ENCODE data around the gene COL4A1. TPM values are rescaled to one million over a fixed set of nuclear protein-coding genes. Genes with fewer than 3 reads are reported as not detected.
"Not testable (repeated sequence)": the region's sequence is repeated elsewhere in the genome, so short reads cannot be mapped to it uniquely, and the experiment has no call there.

COL4A1 gene
- polyA plus RNA-seq, 6 donors from 2014 or later: not detected

DNA sequence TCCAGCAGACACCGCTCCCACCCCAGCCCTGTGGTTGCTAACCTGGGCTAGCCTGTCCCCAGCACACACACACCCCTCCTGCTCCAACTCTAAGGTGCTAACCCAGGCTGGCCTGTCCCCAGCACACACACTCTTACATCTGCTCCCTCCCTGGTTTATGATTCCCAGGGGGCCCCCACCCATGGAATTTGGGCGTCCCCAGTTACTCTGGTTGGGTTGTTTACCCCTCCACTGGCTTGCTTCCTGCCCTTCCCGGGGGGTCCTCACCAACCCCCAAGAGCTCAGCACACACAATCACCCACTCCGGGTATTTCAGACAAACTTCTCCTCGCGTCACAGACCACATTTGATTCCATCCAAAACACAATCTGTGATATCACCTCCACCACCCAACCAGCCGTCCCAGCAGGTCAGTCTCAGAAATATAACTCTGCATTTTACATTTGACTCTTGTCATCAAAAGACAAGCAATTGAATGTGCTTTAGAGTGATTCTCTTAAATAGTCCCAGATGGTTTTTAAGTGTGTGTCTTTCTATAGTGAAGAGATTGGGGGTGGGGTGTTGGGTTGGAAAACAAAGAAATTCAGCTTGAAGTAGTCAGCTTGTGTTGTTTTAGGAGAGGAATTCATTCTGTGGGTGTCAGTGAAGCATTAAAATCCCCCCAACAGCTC lies 20.2 kb upstream of the COL4A1 start:
- no peaks in the 10 kb centered on the region for H3K36me3 Mint-ChIP-seq
- peak overlapping the region in 1 of 8 donors; percentile 61 for H3K4me3 Mint-ChIP-seq
- peaks cover 0 to 3% (median 0%) of the 10 kb centered on the region in 3 donors for H3K4me1 Mint-ChIP-seq
- no peaks in the 10 kb centered on the region for H3K9me3 Mint-ChIP-seq
- ATAC-seq (ENCODE audit: low read depth in 2 of 2) (no peak), DNase-seq (no peak)
- H3K27me3 Mint-ChIP-seq: peaks cover 30 to 68% (median 64%) of the 10 kb centered on the region in 3 donors
- peak overlapping the region in 3 of 6 donors; percentile 33 to 48 (median 42) for H3K27ac Mint-ChIP-seq

DNA sequence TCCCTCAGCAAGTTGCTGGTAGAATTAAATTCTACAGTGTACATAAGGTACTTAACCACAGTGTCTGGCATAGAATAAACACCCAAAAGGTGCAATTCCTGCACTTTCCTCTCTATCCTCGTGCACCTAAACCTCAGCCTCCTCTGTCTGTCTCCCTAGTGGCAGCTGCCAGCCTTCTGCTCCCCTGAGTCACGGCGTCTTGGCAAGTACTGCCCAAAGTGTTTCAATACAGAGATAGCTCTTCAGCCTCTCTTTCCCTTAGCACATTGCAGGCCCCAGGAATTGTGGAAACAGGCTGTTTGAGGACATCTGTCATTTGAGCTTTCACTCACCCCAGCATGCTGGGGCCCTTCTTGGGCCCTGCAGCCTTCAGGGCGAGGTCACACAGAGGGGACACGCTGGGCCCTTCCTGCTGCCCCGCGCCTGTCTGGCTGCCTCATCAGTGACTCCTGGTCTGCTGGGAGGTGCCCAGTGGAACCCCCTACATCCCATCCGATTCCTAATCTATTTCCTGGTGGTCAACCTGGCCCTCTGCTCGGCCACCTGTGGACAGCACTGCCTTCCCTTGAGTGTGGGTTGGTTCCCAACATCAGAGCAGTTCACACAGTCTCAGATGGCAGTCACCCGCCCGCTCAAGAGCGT lies 19.4 kb upstream of the COL4A1 start:
- Mint-ChIP-seq H3K36me3 (no peaks in the 10 kb centered on the region), H3K27me3 (peaks cover 35 to 68% (median 64%) of the 10 kb centered on the region in 3 donors), H3K27ac (no peak overlapping the region), H3K4me3 (no peak overlapping the region), H3K4me1 (peaks cover 0 to 3% (median 0%) of the 10 kb centered on the region in 3 donors), H3K9me3 (no peaks in the 10 kb centered on the region)
- DNase-seq (no peak), ATAC-seq (ENCODE audit: low read depth in 2 of 2) (no peak)

DNA sequence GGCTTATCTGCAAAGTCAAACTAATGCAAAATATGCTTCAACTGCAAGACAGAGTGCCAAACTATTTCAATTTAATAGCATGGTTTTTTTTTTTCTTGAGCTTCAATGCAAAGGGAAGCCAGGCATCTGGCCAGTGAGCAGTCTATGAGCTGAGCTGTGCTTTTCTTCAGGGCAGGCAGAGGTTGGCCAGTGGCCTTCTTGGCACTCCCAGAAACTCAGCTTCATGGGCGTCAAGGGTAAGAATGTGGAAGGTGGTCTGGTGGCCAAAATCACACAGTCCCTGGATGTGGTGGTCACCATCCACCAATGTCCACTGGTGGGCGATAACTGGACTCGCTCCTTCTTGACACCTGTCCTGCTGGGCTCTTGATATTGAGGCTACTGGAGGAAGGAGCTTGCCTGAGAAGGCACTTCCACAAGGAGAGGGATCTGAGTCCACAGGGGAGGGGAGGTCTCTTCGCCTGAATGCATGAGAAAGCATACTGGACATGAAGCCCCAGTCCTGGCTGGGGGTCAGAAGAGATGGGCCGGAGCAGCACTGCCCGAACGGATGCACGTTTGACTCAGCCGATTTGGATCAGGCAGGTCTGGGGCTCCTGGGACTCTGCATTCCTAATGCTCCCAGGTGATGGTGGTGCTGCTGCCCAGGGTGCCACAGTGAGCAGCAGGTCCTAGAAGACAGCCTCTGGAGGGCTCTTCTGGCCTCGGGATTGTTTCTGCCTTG lies 17.2 kb upstream of the COL4A1 start:
- ATAC-seq (ENCODE audit: low read depth in 2 of 2): no peak
- no peaks in the 10 kb centered on the region for H3K36me3 Mint-ChIP-seq
- H3K27me3 Mint-ChIP-seq: peaks cover 44 to 64% (median 63%) of the 10 kb centered on the region in 3 donors

DNA sequence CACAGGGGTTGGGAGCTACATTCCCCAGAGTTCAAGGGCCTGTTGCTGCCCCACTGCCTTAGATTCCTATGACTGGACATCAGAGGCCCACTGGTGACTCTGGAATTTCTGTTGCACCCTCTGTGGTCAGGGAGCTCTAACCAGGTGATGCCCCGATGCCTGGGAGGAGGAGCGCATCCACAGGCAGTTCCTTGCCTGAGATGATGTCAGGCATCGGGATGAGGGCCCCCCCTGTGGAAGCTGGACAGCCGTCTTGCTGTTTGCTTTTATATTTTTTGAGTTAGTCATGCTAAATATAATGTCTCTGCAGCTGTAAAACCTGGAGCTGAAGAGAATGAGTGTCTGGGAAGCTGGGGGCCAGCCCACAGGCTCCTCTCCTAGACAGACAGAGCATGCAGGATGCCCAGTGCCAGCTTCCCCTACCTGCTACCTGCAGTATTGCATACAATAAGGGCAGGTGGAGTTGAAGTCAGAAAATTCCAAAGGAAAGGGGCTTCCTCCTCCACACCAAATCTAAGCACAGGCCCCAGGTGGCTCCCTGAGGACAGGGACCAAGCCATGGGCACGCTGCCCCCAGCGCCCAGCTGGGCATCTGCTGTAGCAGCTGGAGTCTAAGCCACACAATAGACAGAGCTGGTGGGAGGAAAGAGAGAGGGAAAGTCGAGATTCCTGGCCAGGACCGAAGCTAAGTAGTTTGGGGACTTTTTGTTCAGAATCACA lies 16.4 kb upstream of the COL4A1 start:
- ATAC-seq (ENCODE audit: low read depth in 2 of 2): no peak
- Mint-ChIP-seq H3K27ac (no peak overlapping the region), H3K27me3 (peaks cover 50 to 71% (median 64%) of the 10 kb centered on the region in 3 donors), H3K9me3 (no peaks in the 10 kb centered on the region), H3K4me3 (no peak overlapping the region), H3K4me1 (peaks cover 0 to 3% (median 0%) of the 10 kb centered on the region in 3 donors), H3K36me3 (no peaks in the 10 kb centered on the region)
- DNase-seq: no peak

More for the DNA sequence above, 17.2 kb upstream of the COL4A1 start:
- no peak for DNase-seq
- Mint-ChIP-seq H3K27ac (no peak overlapping the region), H3K4me1 (peaks cover 0 to 3% (median 0%) of the 10 kb centered on the region in 3 donors), H3K4me3 (no peak overlapping the region), H3K9me3 (no peaks in the 10 kb centered on the region)

DNA sequence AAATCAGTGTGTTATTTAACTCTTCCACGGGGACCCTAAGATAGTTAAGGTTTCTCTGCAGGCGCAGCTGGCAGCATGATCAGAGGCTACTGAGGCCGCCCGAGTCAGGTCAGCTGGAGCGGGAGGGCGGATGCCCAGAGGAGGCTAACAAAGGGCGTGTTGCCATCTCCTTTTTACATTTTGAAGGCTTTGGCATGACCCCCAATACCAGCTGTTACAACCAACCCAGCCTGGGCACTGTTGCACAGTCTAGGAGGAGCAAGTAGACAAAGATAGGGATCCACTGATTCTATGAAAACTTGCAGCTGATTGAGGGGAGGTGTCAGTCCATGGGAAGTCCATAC lies 15.8 kb upstream of the COL4A1 start:
- H3K27me3 Mint-ChIP-seq: peaks cover 54 to 71% (median 64%) of the 10 kb centered on the region in 3 donors
- no peak overlapping the region for H3K4me3 Mint-ChIP-seq
- ATAC-seq (ENCODE audit: low read depth in 2 of 2) (no peak), DNase-seq (no peak)
- H3K36me3 Mint-ChIP-seq: no peaks in the 10 kb centered on the region
- peaks cover 0 to 3% (median 0%) of the 10 kb centered on the region in 3 donors for H3K4me1 Mint-ChIP-seq
- H3K9me3 Mint-ChIP-seq: no peaks in the 10 kb centered on the region
- no peak overlapping the region for H3K27ac Mint-ChIP-seq

DNA sequence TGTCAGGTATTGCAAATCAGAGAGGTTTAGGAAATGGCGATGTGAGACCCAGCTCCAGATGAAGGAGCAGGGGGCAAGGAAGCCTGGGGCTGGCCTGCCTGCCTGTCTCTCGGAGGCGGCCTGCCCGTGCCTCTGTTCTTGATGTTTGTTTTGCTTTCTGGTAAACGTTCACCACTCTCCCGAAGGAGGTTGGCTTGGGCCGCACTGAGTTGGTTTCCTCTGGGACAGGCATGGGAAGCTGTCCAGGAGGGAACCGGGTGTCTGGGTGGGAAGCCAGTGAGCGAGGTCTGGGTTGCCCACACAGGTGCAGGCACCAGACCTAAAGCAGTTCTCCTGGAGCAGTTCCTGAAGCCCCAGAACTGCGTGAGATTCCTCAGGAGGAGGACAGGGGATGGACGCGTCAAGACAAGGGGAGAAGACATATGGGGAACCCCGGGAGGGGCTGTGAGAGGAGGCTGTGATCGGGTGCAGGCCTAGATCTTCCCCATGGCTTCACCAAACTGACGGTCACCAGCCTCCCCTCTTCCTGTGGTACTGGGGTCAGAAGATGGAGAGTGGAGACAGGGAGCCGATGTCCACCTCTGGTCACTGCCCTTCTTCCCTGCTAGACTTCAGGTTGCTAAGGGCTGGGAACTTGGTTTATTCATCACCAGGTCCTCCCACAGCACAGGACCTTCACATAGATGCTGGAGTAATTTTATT lies 15.3 kb upstream of the COL4A1 start:
- Mint-ChIP-seq H3K27me3 (peaks cover 51 to 70% (median 62%) of the 10 kb centered on the region in 3 donors), H3K27ac (peak overlapping the region in 1 of 6 donors; percentile 10), H3K4me3 (no peak overlapping the region), H3K4me1 (peaks cover 0 to 3% (median 0%) of the 10 kb centered on the region in 3 donors), H3K9me3 (peaks cover 0 to under 1% (median 0%) of the 10 kb centered on the region in 7 donors), H3K36me3 (no peaks in the 10 kb centered on the region)
- DNase-seq: no peak
- ATAC-seq (ENCODE audit: low read depth in 2 of 2): no peak

DNA sequence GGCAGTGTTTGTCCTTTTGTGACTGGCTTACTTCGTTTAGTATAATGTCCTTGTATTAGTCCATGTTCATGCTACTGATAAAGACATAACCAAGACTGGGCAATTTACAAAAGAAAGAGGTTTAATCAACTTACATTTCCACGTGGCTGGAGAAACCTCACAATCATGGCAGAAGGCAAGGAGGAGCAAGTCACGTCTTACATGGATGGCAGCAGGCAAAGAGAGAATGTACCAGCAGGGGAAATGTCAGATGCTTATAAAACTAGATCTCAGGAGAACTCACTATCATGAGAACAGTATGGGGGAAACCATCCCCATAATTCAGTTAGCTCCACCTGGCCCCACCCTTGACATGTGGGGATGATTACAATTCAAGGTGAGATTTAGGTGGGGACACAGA lies 14.6 kb upstream of the COL4A1 start:
- not testable (repeated sequence) for H3K4me3 Mint-ChIP-seq; ATAC-seq (ENCODE audit: low read depth in 2 of 2); H3K4me1 Mint-ChIP-seq; DNase-seq; H3K27ac Mint-ChIP-seq; H3K9me3 Mint-ChIP-seq; H3K36me3 Mint-ChIP-seq
- H3K27me3 Mint-ChIP-seq: peaks cover 52 to 69% (median 60%) of the 10 kb centered on the region in 3 donors

DNA sequence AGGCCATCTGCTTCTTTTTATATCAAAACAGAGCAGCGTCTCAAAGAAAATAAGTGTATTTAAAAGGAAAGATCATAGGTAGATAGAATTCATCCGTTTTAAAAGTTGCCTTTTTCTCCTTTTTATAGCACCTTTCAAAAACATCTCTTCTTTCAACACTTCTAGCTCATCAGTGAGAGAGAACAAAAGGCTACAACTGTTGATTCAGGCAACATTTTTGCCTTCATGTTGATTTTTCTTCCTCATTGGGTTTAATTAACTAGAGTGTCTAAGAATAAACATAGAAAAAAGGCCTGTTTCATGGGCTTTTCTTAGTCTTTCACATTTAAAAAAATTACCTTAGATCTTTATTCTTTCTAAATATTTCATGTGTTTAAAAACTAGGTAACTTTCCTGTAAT lies 13.7 kb upstream of the COL4A1 start:
- H3K27me3 Mint-ChIP-seq: peaks cover 52 to 64% (median 58%) of the 10 kb centered on the region in 3 donors
- no peaks in the 10 kb centered on the region for H3K36me3 Mint-ChIP-seq
- ATAC-seq (ENCODE audit: low read depth in 2 of 2) (no peak), DNase-seq (no peak)
- H3K4me3 Mint-ChIP-seq: no peak overlapping the region
- no peak overlapping the region for H3K27ac Mint-ChIP-seq
- peaks cover 0 to 6% (median 0%) of the 10 kb centered on the region in 7 donors for H3K9me3 Mint-ChIP-seq
- H3K4me1 Mint-ChIP-seq: no peaks in the 10 kb centered on the region

DNA sequence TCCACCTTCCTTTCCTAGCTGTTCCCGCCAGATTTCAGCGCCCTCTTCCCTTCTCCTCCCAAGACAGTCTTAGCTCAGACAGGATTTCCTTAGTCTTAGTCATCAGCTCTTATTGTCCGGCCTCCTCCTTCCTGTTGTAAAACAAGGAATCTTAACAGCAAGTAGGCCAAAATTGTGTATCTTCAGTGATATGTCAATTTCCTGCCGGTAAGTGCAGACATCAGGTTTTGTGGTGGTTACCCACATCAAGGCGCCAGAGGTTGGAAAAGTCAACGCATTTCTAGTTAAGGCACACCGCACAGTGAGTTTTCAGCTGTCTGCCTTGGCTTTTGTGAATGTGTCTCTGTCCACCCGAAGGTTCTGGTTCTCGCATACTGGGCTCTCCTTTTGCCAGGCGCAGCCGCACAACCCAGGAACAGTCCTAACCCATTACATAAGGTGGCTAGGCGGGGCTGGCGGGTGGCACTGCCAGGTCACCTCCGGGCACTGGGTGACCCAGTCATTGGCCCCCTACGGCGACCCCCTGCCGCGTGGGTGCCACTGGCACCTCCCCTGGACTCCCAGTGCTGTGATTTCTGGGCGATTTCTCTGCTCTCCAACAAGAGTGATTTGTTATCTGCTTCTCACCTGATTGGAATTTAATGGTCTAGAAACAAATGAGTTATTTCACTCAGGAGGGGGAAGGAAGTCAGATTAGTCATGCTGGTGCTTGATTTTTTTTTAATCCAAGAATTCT lies 13.0 kb upstream of the COL4A1 start:
- Mint-ChIP-seq H3K36me3 (no peaks in the 10 kb centered on the region), H3K9me3 (peaks cover 0 to 6% (median 0%) of the 10 kb centered on the region in 7 donors), H3K27me3 (peaks cover 51 to 62% (median 58%) of the 10 kb centered on the region in 3 donors), H3K27ac (no peak overlapping the region), H3K4me3 (no peak overlapping the region), H3K4me1 (no peaks in the 10 kb centered on the region)
- DNase-seq (no peak), ATAC-seq (ENCODE audit: low read depth in 2 of 2) (no peak)

DNA sequence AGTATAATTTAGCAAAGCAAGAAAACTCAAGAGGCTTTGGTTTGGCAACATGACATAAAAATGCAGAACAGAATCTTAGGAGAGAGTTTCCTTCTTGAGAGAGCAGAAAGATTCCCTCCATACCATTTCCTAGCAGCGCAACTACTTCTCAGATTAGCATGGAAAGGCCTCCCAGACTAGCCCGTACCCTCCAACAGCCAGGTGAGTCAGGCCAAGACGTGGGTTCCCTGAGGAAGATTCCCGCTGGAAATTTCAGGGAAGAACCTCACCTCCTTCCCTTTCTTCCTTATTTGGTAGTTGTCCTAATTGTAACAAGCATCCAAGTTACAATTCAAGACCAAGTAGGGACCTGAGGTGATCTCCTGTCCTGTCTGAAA lies 12.4 kb upstream of the COL4A1 start:
- Mint-ChIP-seq H3K27me3 (peaks cover 52 to 56% (median 54%) of the 10 kb centered on the region in 3 donors), H3K4me3 (no peak overlapping the region), H3K4me1 (no peaks in the 10 kb centered on the region), H3K27ac (no peak overlapping the region), H3K36me3 (no peaks in the 10 kb centered on the region), H3K9me3 (peaks cover 0 to 6% (median 0%) of the 10 kb centered on the region in 7 donors)
- ATAC-seq (ENCODE audit: low read depth in 2 of 2) (no peak), DNase-seq (no peak)

DNA sequence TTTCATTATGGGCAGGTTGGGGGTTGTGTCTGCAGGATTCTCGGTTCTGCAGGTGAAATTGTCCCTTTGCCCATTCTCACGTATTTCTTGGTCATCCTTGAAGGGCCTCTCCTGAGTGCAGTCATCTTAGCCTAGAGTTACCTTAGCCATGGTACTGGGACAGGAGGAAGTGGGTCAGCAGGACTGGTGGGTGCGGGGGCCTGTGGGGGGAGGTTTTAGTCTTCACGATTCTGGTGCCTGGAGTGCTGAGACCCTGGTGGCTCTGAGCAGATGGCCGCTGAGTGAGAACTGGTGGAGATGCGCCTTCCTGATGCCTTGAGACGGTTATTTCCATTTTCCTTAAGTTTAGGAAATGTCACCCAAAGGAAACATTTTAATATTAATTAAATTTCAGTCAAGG lies 12.0 kb upstream of the COL4A1 start:
- Mint-ChIP-seq H3K4me3 (no peak overlapping the region), H3K27ac (no peak overlapping the region), H3K4me1 (no peaks in the 10 kb centered on the region), H3K36me3 (no peaks in the 10 kb centered on the region), H3K27me3 (peaks cover 51 to 55% (median 54%) of the 10 kb centered on the region in 3 donors), H3K9me3 (peaks cover 0 to 6% (median 0%) of the 10 kb centered on the region in 7 donors)
- DNase-seq: no peak
- no peak for ATAC-seq (ENCODE audit: low read depth in 2 of 2)

DNA sequence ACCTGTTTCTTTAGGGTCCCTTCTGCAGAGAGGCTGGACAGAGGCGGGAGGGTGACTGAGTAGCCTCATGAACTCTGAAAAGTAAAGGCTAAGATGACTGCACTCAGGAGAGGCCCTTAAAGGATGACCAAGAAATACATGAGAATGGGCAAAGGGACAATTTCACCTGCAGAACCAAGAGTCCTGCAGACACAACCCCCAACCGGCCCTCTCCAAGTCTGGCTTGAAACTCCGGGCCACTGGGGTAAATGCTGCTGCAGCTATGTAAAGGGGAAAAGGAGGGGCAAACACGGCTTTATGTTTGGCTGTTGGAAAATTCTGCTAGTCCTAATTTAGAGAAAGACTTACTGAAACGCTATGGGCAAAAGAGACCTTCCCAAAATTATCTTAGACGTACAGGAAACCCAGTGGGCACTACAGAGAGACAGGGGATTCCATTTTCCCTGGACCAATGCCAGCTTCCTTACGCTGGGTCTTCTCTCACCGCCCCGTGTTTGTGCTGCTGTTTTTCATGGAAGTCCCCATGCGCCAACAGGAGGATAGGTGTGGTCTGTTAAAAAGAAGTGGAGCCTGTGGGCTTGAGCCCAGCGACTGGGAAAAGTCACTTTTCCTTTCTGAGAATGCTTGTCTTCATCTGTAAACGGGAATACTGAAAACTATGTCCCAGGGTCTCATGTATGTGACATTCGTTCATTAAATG lies 10.7 kb upstream of the COL4A1 start:
- no peak overlapping the region for H3K27ac Mint-ChIP-seq
- peaks cover 52 to 57% (median 54%) of the 10 kb centered on the region in 3 donors for H3K27me3 Mint-ChIP-seq
- H3K4me1 Mint-ChIP-seq: no peaks in the 10 kb centered on the region
- no peak overlapping the region for H3K4me3 Mint-ChIP-seq
- peaks cover 0 to 6% (median 0%) of the 10 kb centered on the region in 7 donors for H3K9me3 Mint-ChIP-seq
- H3K36me3 Mint-ChIP-seq: no peaks in the 10 kb centered on the region
- ATAC-seq (ENCODE audit: low read depth in 2 of 2) (no peak), DNase-seq (no peak)

Data from naive B cell (primary cell).